T-helper 1 cell (primary cell): Measurements from ENCODE around the gene SERINC1.

Source experiments
- DNase-seq, 5 donors: peaks; one replicate each; pipeline ENCODE4 v3.0.0-alpha.2; 2012 to 2020

SERINC1 gene

GRCh38 chr6:122431780-122432179 is 39.8 kb downstream of the SERINC1 start:
- no peak for DNase-seq

GRCh38 chr6:122429323-122429722 is 42.3 kb downstream of the SERINC1 start:
- no peak for DNase-seq

DNA sequence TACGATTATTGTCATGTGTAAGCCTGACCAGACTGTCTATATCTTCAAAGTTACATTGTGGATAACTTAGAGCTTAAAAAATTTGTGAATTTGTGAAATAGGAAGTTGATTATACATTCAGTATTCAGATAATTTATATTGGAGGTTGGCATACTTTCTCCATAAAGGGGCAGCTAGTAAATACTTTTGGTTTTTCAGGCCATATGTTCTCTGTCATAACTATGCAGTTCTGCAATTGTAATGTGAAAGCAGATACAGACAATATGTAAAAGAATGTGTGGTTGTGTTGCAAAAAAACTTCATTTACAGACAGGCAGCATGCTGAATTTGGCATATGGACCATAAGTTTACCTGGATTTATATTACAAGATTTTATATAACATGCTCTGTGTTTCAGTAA is 42.8 kb downstream of the SERINC1 start:
- DNase-seq, result no peak

DNA sequence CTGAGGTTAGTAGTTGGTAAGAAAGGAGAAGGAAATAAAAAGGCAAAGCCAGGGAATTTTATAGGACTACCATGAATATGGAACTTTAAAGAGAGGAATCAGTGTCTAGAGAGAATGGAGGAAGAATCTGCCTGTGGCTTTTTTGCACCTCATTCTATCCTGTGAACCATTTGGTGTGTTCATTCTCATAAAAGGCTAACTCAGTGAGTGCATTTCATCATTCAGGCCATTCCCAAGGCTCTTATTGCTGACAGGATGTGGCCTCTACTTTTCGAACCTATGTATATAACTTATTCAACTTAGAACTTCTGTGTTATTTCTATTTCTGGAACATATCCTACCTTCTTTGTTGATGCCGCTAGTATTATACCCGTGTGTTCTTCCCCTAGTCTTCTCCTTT is 45.0 kb downstream of the SERINC1 start:
- DNase-seq, result no peak

DNA sequence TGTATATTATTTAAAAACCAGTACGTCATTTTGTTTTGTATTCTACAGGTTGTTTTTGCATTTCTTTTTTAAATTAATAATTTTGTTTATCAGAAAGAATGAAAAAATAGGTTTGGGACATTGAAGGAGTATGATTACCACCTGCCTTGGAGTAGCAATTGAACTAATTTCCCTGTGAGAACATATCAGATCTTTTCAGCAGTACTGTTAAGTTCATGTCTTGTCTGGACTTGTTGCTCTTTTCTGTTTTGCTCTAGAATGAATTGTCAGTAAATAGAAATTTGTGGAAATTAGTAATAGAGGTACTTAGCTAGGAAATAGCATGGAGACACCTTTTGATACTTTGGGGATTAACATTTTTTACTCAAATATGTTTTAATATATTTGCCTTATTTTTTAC is 47.9 kb downstream of the SERINC1 start:
- DNase-seq, result no peak

DNA sequence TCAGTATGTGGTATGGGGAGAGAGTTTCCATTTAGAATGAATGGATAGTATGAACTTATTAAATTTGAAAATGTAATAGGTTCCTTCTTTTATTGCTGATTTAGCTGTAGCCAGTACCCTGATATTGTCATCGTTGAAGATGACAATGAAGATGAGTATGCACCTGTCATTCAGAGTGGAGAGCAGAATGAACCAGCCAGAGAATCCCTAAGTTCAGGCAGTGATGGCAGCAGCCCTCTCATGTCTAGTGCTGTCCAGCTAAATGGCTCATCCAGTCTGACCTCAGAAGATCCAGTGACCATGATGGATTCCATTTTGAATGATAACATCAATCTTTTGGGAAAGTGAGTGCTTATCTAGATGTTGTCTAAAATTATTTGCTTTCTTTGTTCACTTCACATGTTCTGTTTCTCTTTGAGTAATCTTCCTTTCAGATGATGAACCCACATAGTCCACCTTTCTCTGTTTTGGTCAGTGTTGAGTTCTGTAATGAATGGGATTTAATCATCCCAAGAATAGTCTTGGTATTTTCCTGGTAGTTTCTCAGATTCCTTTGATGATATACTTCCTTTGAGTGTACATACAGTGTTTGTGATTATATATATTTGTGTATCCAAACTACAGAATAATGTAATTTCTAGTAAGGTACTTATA is 48.9 kb downstream of the SERINC1 start:
- peak in 1 of 5 donors; percentile 68 for DNase-seq

GRCh38 chr6:122422003-122422402 is 49.6 kb downstream of the SERINC1 start:
- DNase-seq, result no peak

GRCh38 chr6:122416825-122417224 is 54.8 kb downstream of the SERINC1 start:
- no peak for DNase-seq

- DNase-seq, result no peak
These were observed 59.6 kb downstream of the SERINC1 start for GRCh38 chr6:122412001-122412400.

DNA sequence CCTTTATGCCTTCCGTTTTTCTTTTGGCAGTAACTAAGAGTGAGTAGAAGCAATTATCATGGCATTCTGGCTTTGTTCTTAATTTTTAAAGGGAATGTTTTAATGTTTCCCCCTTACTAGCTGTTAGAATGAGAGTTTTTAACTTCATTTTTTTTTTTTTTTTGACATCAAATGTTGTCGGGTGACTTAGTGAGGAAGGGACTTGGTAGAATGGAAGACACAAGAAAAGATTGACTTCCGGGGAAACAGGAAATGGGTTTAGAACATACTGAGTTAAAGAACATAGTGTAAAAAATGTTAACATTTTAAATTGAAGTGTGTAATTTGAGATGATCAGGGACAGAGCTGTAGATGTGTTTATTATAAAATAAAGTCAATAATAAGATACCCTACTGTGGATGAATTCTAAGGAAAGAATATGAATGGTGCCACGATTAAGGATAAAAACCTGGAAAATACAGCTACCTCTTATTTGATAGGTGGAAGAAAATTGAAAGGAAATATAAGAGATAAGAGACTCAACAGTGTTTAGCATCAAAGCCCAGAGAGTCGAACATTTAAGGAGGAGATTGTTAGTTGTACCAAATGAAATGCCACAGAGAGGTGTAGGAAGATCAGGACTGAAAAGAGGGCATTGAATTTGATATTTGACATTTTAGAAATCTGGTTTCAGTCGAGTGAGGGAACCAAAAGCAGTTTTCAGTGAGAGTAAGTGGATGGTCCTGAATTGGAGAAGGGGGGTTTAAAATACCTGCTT is 62.7 kb downstream of the SERINC1 start:
- DNase-seq, result peak in 1 of 5 donors; percentile 29

DNA sequence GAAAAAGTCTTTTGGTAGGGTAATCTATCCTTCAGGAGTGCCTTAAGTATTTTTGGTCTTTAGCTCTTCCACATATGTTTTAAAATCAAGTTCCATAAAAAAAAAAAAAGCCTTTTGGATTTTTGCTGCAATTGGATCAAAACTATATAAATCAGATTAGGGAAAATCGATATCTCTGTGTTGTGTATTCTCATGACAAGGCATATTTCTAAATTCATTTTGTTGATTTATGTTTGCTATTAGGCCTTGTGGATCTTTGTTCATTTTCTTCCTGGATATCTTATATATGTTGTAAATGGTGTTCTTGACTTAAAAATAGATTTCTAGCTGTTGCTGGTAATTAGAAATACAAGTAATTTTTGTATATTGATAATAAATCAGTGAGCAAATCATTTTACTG is 63.4 kb downstream of the SERINC1 start:
- no peak for DNase-seq

- DNase-seq, result no peak
These were observed 63.9 kb downstream of the SERINC1 start for GRCh38 chr6:122407712-122408111.

DNA sequence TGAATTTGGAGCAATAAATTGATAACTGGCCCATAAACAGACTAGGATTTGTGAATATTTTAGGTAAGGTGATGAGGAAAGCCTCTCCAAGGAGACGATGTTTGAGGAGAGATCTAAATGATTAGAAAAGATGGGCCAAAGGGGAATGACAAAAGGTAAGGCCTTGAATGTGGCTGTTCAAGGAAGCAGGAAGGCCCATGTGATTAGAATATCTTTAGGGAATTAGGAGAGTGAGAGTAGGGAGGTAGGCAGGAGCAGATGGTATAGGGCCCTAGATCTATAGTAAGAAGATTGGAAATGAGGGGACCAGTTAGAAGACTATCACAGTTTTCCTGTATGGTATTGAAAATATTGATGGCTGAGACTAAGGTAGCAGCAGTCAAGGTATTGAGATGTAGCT is 65.4 kb downstream of the SERINC1 start:
- DNase-seq, result no peak

DNA sequence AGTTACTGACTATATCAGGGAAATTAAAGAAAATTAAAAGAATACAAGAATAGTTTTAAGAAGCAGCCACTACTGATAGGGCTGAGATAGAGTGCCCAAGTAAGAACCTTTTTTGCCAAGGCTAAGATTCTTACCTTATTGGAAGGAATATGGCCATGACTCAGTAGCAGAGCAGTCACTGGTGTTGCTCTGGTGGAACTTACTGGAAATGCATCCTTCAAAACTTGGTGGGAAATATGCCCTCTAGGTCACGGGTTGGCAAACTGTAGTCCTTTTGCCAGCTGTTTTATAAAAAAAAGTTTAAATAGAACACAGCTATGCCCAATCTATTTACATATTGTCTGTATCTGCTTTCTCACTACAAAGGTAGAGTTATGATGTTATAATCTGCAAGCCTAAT is 66.2 kb downstream of the SERINC1 start:
- DNase-seq, result no peak

GRCh38 chr6:122404444-122404843 is 67.2 kb downstream of the SERINC1 start:
- DNase-seq, result no peak

DNA sequence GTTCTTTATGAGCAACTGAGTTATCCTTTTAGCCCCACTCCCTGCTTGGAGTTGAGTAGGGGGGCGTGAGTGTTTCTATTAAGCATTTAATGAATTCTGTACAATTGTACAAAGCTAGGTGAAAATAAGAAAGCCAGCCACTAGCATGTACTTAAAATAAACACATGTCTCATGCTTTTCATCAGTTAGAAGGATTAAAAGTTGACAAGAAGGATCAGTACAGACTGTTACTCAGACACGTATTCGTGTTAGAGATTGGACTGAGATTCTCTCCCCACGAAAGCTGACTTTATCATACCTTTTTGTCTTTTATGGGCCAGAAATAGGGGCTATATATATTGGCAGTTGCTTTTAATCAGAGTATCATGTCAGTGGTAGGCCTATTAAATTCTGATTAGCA is 70.5 kb downstream of the SERINC1 start:
- no peak for DNase-seq

GRCh38 chr6:122400462-122401089 is 71.0 kb downstream of the SERINC1 start:
- no peak for DNase-seq

DNA sequence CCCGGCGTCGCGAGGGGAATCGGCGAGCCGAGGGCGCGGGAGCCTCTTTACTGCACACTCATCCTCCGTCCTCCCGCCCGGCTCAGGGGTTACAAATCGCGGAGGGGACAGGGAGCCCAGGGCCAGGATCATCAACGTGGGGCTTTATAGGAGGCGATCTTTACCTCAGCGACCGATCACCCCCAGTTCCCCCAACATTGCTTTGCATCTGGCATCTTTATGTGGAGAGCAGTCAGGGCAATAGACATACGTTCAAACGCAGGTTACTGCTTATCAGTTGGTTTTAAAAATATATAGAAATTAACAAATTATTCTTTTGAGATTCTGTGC is 71.5 kb downstream of the SERINC1 start:
- DNase-seq, result no peak

DNA sequence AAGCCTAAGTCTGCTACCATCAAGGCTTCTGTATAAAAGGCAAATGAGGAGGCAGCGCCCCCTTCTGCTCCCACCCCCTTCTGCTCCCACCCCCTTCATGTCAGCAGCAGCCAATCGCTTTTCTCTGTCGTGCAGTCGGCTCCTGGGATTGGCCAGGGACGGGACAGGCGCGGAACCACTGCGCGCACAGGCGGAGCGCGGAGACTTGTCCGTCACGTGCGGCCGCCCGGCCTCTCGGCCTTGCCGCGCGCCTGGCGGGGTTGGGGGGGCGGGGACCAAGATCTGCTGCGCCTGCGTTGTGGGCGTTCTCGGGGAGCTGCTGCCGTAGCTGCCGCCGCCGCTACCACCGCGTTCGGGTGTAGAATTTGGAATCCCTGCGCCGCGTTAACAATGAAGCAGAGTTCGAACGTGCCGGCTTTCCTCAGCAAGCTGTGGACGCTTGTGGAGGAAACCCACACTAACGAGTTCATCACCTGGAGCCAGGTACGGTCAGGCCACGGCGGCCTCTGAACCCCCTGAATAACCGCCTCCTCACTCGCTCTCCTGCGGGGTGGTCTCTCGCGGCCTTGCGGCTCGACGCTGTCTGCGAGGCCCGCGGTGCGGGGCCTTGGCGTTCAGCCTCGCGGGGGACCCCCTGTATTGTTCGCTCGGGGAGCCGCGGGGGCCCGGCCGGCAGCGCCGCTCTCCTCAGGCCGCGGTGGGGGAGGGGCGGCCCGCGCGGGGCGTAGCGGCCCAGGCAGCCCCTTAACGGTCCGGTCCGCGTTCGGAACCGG is 72.1 kb downstream of the SERINC1 start, which contains the start of gene HSF2:
Gene HSF2 (plus strand): TSS at position 305 of the 773 bp plus-strand sequence. CDS start 86 bp downstream, at position 391.
- peak; percentile 88 to 98 (median 89) for DNase-seq

DNA sequence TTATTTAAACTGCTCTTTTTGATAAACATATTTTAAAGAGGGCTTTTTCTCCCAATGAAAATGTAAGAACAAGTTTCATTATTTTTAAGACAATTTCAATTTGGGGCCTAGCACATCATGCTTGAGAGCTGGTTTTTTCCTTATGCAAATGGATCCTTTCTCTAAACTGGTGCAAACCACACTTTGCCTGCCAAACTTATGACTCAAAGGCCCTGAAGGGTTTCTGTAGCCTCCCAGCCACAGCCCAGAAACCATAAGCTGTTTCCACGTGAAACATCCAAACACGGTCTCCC is 72.6 kb downstream of the SERINC1 start:
- no peak for DNase-seq

- DNase-seq, result no peak
These were observed 77.6 kb downstream of the SERINC1 start for GRCh38 chr6:122394016-122394415.

- peak in 1 of 5 donors; percentile 41 for DNase-seq
These were observed 78.2 kb downstream of the SERINC1 start for GRCh38 chr6:122393351-122393896.
